Transverse colon (tissue), 4 donors: ENCODE results near the gene TGFB1I1.

Experiments used
- CTCF ChIP-seq, 5 experiments: fragments of 200-600 bp in 3 of 5; fragments of 450-650 bp in 2 of 5; sonication (generic) in 3 of 5; IDR thresholded peaks; 1 replicate in 2 of 5; 2 replicates in 3 of 5; pipeline ENCODE4 v1.5.1; 2016 to 2017; ENCODE audit warnings: antibody characterized with exemption in 5 of 5, inconsistent platforms in 3 of 5, mild to moderate bottlenecking in 2 of 5, moderate library complexity in 1 of 5
- EP300 ChIP-seq: sonication (generic); formaldehyde crosslinking; IDR thresholded peaks from one replicate; pipeline ENCODE4 v1.6.1; 2017; ENCODE audit warnings: antibody characterized with exemption, low read depth
- POLR2A ChIP-seq: fragments of 450-650 bp; IDR thresholded peaks from one replicate; pipeline ENCODE4 v1.6.1; 2016; ENCODE audit warnings: antibody characterized with exemption, mild to moderate bottlenecking, moderate library complexity
- POLR2AphosphoS5 ChIP-seq, 3 donors: sonication (generic); formaldehyde crosslinking; IDR thresholded peaks; one replicate each; pipeline ENCODE4 v1.6.1; 2016; ENCODE audit warnings: antibody characterized with exemption in 3 of 3

- TF ChIP-seq CTCF (IDR thresholded peaks at IDR 0.05) (no peak), EP300 (no peak), POLR2AphosphoS5 (IDR thresholded peaks at IDR 0.05) (no peak), POLR2A (no peak)
Observed at GRCh38 chr16:31496670-31497069, 24.7 kb downstream of the TGFB1I1 start.
